GM21825 (cell line): Measurements from ENCODE around the gene KARS1.

Source experiments
- ATAC-seq: cut with Tn5 transposase; IDR thresholded peaks from one replicate; pipeline ENCODE4 v1.9.1; 2021; ENCODE audit warnings: mild to moderate bottlenecking, moderate library complexity; ENCODE audit not compliant: unreplicated experiment

Gene KARS1

GRCh38 chr16:75647492-75648264, at the start of gene KARS1, which contains the start of gene TERF2IP:
Gene KARS1 (minus strand): TSS chr16:75647665. CDS start chr16:75647639, 26 bp downstream.
Gene TERF2IP (plus strand): TSS chr16:75647773. CDS start chr16:75647883, 110 bp downstream.
- peak; percentile 83 for ATAC-seq

- no peak for ATAC-seq
Measured at GRCh38 chr16:75695708-75696107, 48.2 kb upstream of the KARS1 start.

- ATAC-seq = no peak
Measured at GRCh38 chr16:75687361-75687760, 39.9 kb upstream of the KARS1 start.

GRCh38 chr16:75682308-75682707, 34.8 kb upstream of the KARS1 start:
- no peak for ATAC-seq

- ATAC-seq = no peak
Measured at GRCh38 chr16:75679366-75679765, 31.9 kb upstream of the KARS1 start.

GRCh38 chr16:75676909-75677308, 29.4 kb upstream of the KARS1 start, which contains the start of gene CPHXL2:
Gene CPHXL2 (minus strand): TSS chr16:75677009. CDS start chr16:75676999, 10 bp downstream.
- ATAC-seq = no peak

GRCh38 chr16:75667503-75667902, 20.0 kb upstream of the KARS1 start:
- no peak for ATAC-seq

GRCh38 chr16:75660726-75661302, 13.3 kb upstream of the KARS1 start:
- ATAC-seq = no peak

GRCh38 chr16:75660321-75660720, 12.9 kb upstream of the KARS1 start:
- no peak for ATAC-seq

- ATAC-seq = no peak
Measured at GRCh38 chr16:75658175-75658574, 10.7 kb upstream of the KARS1 start.

- ATAC-seq = no peak
Measured at GRCh38 chr16:75653922-75654321, 6.5 kb upstream of the KARS1 start.

- ATAC-seq = peak; percentile 34
Measured at GRCh38 chr16:75648265-75649076, 1.0 kb upstream of the KARS1 start.

GRCh38 chr16:75647112-75647491, 363 bp downstream of the KARS1 start:
- ATAC-seq = peak; percentile 21

- ATAC-seq = no peak
Measured at GRCh38 chr16:75644240-75645012, 3.0 kb downstream of the KARS1 start.

GRCh38 chr16:75640598-75640997, 6.9 kb downstream of the KARS1 start:
- ATAC-seq = no peak

- no peak for ATAC-seq
Measured at GRCh38 chr16:75635036-75635435, 12.4 kb downstream of the KARS1 start.

- no peak for ATAC-seq
Measured at GRCh38 chr16:75632857-75633256, 14.6 kb downstream of the KARS1 start.

- ATAC-seq = no peak
Measured at GRCh38 chr16:75630052-75630451, 17.4 kb downstream of the KARS1 start.

- ATAC-seq = no peak
Measured at GRCh38 chr16:75629132-75629531, 18.3 kb downstream of the KARS1 start.

GRCh38 chr16:75628351-75628750, 19.1 kb downstream of the KARS1 start:
- ATAC-seq = no peak

GRCh38 chr16:75627851-75628250, 19.6 kb downstream of the KARS1 start:
- ATAC-seq = no peak
